ENCODE results near the gene PWWP2B. TPM values are rescaled to one million over a fixed set of nuclear protein-coding genes. Genes with fewer than 3 reads are reported as not detected.
A peak's percentile ranks its signal among the peaks of the same experiment; 100 is the strongest.

PWWP2B gene
- polyA plus RNA-seq, 2 of the 4 experiments (the other 2 are of a cell fraction) = 2.8 to 7.3 TPM

DNA sequence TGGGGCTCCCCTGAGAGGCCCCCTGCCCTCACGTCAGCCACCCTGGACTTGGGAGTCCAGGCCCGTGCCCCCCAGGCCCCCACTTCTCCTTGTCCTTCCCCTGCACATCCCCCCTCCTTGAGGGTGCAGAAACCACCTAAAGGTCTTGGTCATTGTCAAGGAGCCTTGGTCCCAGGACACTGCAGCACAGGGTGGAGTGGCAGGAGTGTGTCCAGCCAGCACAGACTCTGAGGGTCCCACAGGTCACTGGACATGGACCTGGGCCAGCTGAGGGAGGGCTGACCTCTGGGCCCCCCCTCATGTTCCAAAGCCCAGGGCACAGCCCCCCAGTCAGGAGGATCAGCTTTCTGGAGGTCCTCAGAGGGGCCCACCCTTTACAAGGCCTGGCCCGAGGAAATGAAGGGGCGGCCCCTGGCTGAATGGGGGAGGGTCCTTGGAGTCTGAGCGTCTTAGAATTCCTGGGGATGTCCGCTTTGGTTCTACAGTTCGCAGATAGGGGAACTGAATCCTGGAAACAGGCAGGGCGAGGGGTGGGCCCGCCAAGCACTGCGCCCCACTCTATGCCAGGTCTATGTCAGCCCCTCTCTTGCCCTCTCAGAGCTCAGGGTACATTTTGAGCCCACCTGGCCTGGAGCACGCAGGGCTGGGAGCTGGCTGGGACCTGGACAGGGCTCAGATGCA is 54.0 kb downstream of the PWWP2B start:
- H3K4me2 ChIP-seq = no peak overlapping the region
- peak overlapping the region in 1 of 2 experiments; percentile 92; a peak in 3 of 6 replicates for H3K27ac ChIP-seq
- H3K9me3 ChIP-seq = no peaks in the 10 kb centered on the region
- DNase-seq (ENCODE audit: low read depth in 1 of 2, low spot score in 1 of 2) = no peak
- ChIA-PET POLR2A (no interaction called here), CTCF (interaction anchor here (1.1 to 3.4 kb wide), 5 partner anchors 12 to 131 kb away, joined by 3 to 12 read pairs (median 5); no protein-coding TSS in a partner anchor)
- FAIRE-seq = no peak
- H3K4me3 ChIP-seq = no peak overlapping the region
- no peak for ATAC-seq
- peaks cover 65% of the 10 kb centered on the region for H3K4me1 ChIP-seq
- TF ChIP-seq POLR2AphosphoS2 (conservative IDR thresholded peaks at IDR 0.05; ENCODE audit: low read length) (no peak), MAZ (IDR thresholded peaks at IDR 0.05; ENCODE audit: borderline replicate concordance, low read depth, low read length) (no peak), CHD4 (IDR thresholded peaks at IDR 0.05; ENCODE audit: borderline replicate concordance) (no peak), CBX8 (IDR thresholded peaks at IDR 0.05) (no peak), NFE2L2 (conservative IDR thresholded peaks at IDR 0.05; ENCODE audit: low read length) (no peak)
- WGBS (ENCODE audit: missing lambda C conversion rate) = 91% methylated on average over 11 of the region's 11 CpGs

GRCh38 chr10:132451506-132452215 is 54.7 kb downstream of the PWWP2B start:
- peaks cover 58% of the 10 kb centered on the region for H3K4me1 ChIP-seq
- WGBS (ENCODE audit: missing lambda C conversion rate) = 80% methylated on average over 10 of the region's 18 CpGs
- no peak for FAIRE-seq
- H3K27ac ChIP-seq = peak overlapping the region in 1 of 2 experiments; percentile 92; a peak in 3 of 6 replicates
- CTCF ChIA-PET = interaction anchor here (0.8 to 3.4 kb wide), 15 partner anchors 9 to 233 kb away, joined by 3 to 12 read pairs (median 4); no protein-coding TSS in a partner anchor
- TF ChIP-seq CBX2 (IDR thresholded peaks at IDR 0.05; ENCODE audit: borderline replicate concordance, low read depth) = no peak
- no peak for TF ChIP-seq SMC3 (IDR thresholded peaks at IDR 0.05)
- no peak for TF ChIP-seq MAZ (IDR thresholded peaks at IDR 0.05; ENCODE audit: borderline replicate concordance, low read depth, low read length)
- no peak for TF ChIP-seq TP53 (CRISPR knock-in tag; IDR thresholded peaks at IDR 0.05)
- no peak for TF ChIP-seq EHF (CRISPR knock-in tag; IDR thresholded peaks at IDR 0.05)
- TF ChIP-seq ATOH8 (CRISPR knock-in tag; IDR thresholded peaks at IDR 0.05; ENCODE audit: low read depth) = no peak
- TF ChIP-seq HOXA7 (CRISPR knock-in tag; IDR thresholded peaks at IDR 0.05) = no peak
- H3K4me3 ChIP-seq = no peak overlapping the region
- no peak for ATAC-seq
- no peak for DNase-seq (ENCODE audit: low read depth in 1 of 2, low spot score in 1 of 2)
- no peaks in the 10 kb centered on the region for H3K9me3 ChIP-seq
- H3K4me2 ChIP-seq = no peak overlapping the region
- POLR2A ChIA-PET = no interaction called here

GRCh38 chr10:132452216-132452650 is 55.2 kb downstream of the PWWP2B start:
- peak overlapping the region; percentile 47 to 92; a peak in 4 of 6 replicates for H3K27ac ChIP-seq
- 77% methylated on average over 7 of the region's 14 CpGs for WGBS (ENCODE audit: missing lambda C conversion rate)
- no peak for DNase-seq (ENCODE audit: low read depth in 1 of 2, low spot score in 1 of 2)
- no peak for FAIRE-seq
- peaks cover 52% of the 10 kb centered on the region for H3K4me1 ChIP-seq
- CTCF ChIA-PET = interaction anchor here (0.8 to 3.4 kb wide), 15 partner anchors 10 to 233 kb away, joined by 3 to 12 read pairs (median 4); no protein-coding TSS in a partner anchor
- peak; percentile 21 to 40; a peak in 5 of 6 replicates for ATAC-seq
- H3K4me3 ChIP-seq = no peak overlapping the region
- TF ChIP-seq RARB (CRISPR knock-in tag; IDR thresholded peaks at IDR 0.05) (no peak), SMC3 (IDR thresholded peaks at IDR 0.05) (peak; percentile 40; the same call in 2 of the 3 replicates), RAD21 (conservative IDR thresholded peaks at IDR 0.05 in 1 of 2, IDR thresholded peaks at IDR 0.05 in 1 of 2) (peak; percentile 25 to 36; a peak in 2 of 5 replicates), CHD2 (IDR thresholded peaks at IDR 0.05; ENCODE audit: low read length, partially characterized antibody) (no peak), SREBF2 (IDR thresholded peaks at IDR 0.05) (no peak)
- TF ChIP-seq, protein P1, sequence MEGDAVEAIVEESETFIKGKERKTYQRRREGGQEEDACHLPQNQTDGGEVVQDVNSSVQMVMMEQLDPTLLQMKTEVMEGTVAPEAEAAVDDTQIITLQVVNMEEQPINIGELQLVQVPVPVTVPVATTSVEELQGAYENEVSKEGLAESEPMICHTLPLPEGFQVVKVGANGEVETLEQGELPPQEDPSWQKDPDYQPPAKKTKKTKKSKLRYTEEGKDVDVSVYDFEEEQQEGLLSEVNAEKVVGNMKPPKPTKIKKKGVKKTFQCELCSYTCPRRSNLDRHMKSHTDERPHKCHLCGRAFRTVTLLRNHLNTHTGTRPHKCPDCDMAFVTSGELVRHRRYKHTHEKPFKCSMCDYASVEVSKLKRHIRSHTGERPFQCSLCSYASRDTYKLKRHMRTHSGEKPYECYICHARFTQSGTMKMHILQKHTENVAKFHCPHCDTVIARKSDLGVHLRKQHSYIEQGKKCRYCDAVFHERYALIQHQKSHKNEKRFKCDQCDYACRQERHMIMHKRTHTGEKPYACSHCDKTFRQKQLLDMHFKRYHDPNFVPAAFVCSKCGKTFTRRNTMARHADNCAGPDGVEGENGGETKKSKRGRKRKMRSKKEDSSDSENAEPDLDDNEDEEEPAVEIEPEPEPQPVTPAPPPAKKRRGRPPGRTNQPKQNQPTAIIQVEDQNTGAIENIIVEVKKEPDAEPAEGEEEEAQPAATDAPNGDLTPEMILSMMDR (IDR thresholded peaks at IDR 0.05) = peak; percentile 22; the same call in 1 of the 3 replicates
- H3K9me3 ChIP-seq = no peaks in the 10 kb centered on the region
- H3K4me2 ChIP-seq = peak overlapping the region; percentile 81; the same call in 2 of the 3 replicates
- POLR2A ChIA-PET = no interaction called here
